GM18511 (cell line): ENCODE measurements around the gene OR1I1.

Source experiments
- ATAC-seq: cut with Tn5 transposase; IDR thresholded peaks from one replicate; pipeline ENCODE4 v1.9.1; 2021; ENCODE audit warnings: mild to moderate bottlenecking, moderate library complexity; ENCODE audit not compliant: unreplicated experiment

The OR1I1 gene

GRCh38 chr19:15116856-15117255, 34.8 kb downstream of the OR1I1 start:
- ATAC-seq: no peak

GRCh38 chr19:15118248-15118647, 36.2 kb downstream of the OR1I1 start:
- ATAC-seq: no peak

GRCh38 chr19:15118789-15119494, 36.9 kb downstream of the OR1I1 start:
- ATAC-seq: no peak

GRCh38 chr19:15120135-15121026, 38.4 kb downstream of the OR1I1 start:
- no peak for ATAC-seq

GRCh38 chr19:15122331-15123030, 40.5 kb downstream of the OR1I1 start:
- ATAC-seq: no peak

- ATAC-seq: no peak
Observed at GRCh38 chr19:15123031-15123890, 41.2 kb downstream of the OR1I1 start.

GRCh38 chr19:15123900-15124299, 41.9 kb downstream of the OR1I1 start:
- no peak for ATAC-seq

- no peak for ATAC-seq
Observed at GRCh38 chr19:15124572-15125231, 42.7 kb downstream of the OR1I1 start.

GRCh38 chr19:15125232-15126067, 43.4 kb downstream of the OR1I1 start:
- peak; percentile 89 for ATAC-seq

GRCh38 chr19:15126131-15126910, 44.3 kb downstream of the OR1I1 start:
- no peak for ATAC-seq

GRCh38 chr19:15128162-15128770, 46.3 kb downstream of the OR1I1 start:
- ATAC-seq: no peak

GRCh38 chr19:15129856-15130585, 48.0 kb downstream of the OR1I1 start:
- no peak for ATAC-seq

- ATAC-seq: no peak
Observed at GRCh38 chr19:15136234-15136954, 54.4 kb downstream of the OR1I1 start.

- no peak for ATAC-seq
Observed at GRCh38 chr19:15137777-15138176, 55.8 kb downstream of the OR1I1 start.

GRCh38 chr19:15138427-15138826, 56.4 kb downstream of the OR1I1 start:
- ATAC-seq: no peak

- no peak for ATAC-seq
Observed at GRCh38 chr19:15141143-15141542, 59.1 kb downstream of the OR1I1 start.

GRCh38 chr19:15142313-15142712, 60.3 kb downstream of the OR1I1 start:
- ATAC-seq: no peak
